ENCODE measurements around the gene FICD. TPM values are rescaled to one million over a fixed set of nuclear protein-coding genes. Genes with fewer than 3 reads are reported as not detected.

The FICD gene
- total RNA-seq, 6 experiments from 2014 or later = 8.5 to 12.1 (median 9.9) TPM

- Mint-ChIP-seq H3K9me3 (no peaks in the 10 kb centered on the region), H3K4me3 (no peak overlapping the region), H3K36me3 (ENCODE audit: low read depth) (peaks cover 46% of the 10 kb centered on the region), H3K27me3 (ENCODE audit: insufficient read depth) (peaks cover 7% of the 10 kb centered on the region), H3K27ac (0 out of 2 replicates have a peak overlapping the region, but pooled peaks have one; percentile 12), H3K4me1 (ENCODE audit: low read depth) (peaks cover 25% of the 10 kb centered on the region)
- TF ChIP-seq, protein P1, sequence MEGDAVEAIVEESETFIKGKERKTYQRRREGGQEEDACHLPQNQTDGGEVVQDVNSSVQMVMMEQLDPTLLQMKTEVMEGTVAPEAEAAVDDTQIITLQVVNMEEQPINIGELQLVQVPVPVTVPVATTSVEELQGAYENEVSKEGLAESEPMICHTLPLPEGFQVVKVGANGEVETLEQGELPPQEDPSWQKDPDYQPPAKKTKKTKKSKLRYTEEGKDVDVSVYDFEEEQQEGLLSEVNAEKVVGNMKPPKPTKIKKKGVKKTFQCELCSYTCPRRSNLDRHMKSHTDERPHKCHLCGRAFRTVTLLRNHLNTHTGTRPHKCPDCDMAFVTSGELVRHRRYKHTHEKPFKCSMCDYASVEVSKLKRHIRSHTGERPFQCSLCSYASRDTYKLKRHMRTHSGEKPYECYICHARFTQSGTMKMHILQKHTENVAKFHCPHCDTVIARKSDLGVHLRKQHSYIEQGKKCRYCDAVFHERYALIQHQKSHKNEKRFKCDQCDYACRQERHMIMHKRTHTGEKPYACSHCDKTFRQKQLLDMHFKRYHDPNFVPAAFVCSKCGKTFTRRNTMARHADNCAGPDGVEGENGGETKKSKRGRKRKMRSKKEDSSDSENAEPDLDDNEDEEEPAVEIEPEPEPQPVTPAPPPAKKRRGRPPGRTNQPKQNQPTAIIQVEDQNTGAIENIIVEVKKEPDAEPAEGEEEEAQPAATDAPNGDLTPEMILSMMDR (IDR thresholded peaks at IDR 0.05) = no peak
- DNase-seq = no peak
These were observed 15.1 kb downstream of the FICD start for GRCh38 chr12:108530161-108530560.

DNA sequence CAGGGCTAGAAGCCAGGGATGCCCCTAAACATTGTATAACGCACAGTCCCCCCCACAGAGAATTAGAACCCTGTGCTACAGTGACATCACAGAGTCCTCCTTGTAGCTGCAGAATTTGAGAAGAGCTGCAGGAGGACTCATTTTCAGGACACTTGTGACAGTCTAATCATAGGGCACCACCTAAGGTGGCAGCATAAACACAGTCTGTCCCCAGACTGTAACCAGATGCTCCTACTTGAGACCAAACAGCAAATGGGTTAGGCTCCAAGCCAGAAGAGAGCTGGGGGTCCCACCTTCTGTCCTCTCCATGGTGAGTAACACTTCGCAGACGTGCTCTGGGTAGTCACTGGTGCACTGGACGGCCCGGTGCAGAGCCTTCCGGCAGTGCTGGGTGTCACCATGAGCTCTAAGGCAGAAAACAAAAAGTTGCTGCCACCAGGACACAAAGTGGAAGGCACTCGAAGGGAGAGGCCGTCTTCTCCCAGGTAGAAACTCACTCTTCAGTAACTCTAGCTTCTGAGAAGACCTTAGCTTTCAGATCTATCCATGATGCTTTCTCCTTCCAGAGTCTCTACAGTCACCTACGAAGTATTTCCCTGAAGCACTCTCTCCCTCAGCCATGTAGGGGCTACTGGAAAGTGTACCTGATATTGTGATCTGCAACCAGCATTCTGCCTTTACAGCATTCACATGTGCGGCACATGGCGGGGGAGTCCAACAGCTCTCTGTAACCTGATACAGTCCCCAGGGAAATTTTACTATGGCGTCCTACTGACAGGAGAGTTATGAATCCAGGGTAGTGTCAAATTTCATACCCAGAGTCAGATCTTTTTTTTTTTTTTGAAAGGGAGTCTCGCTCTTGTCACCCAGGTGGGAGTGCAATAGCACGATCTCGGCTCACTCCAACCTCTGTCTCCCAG lies 17.1 kb downstream of the FICD start:
- Mint-ChIP-seq H3K9me3 (no peaks in the 10 kb centered on the region), H3K4me1 (ENCODE audit: low read depth) (peaks cover 5% of the 10 kb centered on the region), H3K4me3 (no peak overlapping the region), H3K27ac (no peak overlapping the region), H3K27me3 (ENCODE audit: insufficient read depth) (peaks cover 5% of the 10 kb centered on the region; the same call in 1 of the 2 replicates), H3K36me3 (ENCODE audit: low read depth) (peaks cover 43% of the 10 kb centered on the region)
- DNase-seq = no peak
- TF ChIP-seq, protein P1 (IDR thresholded peaks at IDR 0.05) = no peak

- Mint-ChIP-seq H3K36me3 (ENCODE audit: low read depth) (peaks cover 27% of the 10 kb centered on the region), H3K4me1 (ENCODE audit: low read depth) (peaks cover 33% of the 10 kb centered on the region), H3K27me3 (ENCODE audit: insufficient read depth) (no peaks in the 10 kb centered on the region), H3K9me3 (no peaks in the 10 kb centered on the region), H3K4me3 (no peak overlapping the region), H3K27ac (no peak overlapping the region)
- TF ChIP-seq, protein P1 (IDR thresholded peaks at IDR 0.05) = no peak
- no peak for DNase-seq
These were observed 23.1 kb downstream of the FICD start for GRCh38 chr12:108538146-108538545.

DNA sequence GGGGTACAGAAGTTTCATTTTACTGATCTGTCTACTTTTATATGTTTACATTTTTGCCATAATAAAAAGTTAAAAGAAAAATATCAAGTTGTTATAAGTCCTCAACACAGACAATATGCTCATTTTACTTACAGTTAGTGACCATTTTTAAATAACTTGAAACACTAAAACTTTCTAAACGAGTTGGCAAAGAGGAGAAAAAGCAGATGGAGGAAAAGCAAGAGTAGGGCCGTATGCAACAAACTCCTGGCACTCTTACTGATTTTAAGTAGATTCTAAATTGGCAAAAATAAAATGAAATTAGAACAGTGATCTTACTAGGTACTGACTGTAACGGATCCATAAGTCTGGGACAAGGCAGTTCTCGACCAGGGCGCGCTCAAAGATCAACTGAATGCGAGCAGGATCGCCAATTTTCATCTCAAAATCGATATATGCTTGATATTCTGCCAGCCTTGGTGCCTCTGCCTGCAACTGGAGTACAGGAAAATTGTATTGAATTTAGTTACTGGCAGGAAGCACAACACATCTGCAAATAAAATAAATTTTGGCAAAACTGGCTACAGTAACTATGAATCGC lies 23.6 kb downstream of the FICD start:
- DNase-seq = no peak
- no peak overlapping the region; the same call in 1 of the 2 replicates for H3K27ac Mint-ChIP-seq
- H3K36me3 Mint-ChIP-seq (ENCODE audit: low read depth) = peaks cover 32% of the 10 kb centered on the region
- H3K9me3 Mint-ChIP-seq = no peaks in the 10 kb centered on the region
- H3K4me1 Mint-ChIP-seq (ENCODE audit: low read depth) = peaks cover 39% of the 10 kb centered on the region
- no peak overlapping the region for H3K4me3 Mint-ChIP-seq
- H3K27me3 Mint-ChIP-seq (ENCODE audit: insufficient read depth) = no peaks in the 10 kb centered on the region
- TF ChIP-seq, protein P1 (IDR thresholded peaks at IDR 0.05) = no peak

DNA sequence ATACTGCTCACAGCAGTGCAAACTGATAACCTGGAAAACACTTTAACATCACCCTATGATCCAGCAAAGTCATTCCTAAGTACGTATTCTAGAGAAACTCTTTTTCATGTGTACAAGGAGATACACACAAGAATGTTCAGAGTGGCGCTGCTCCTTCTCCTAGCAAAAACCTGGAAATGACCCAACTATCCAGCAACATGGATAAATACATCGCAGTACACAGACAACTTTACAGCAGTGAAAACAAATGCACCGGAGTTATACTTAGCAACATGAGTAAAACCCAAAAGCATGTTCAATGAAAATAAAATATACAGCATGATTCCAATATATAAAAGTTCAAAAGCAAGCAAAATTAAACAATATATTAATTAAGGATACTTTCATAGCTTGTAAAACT lies 27.2 kb downstream of the FICD start:
- no peak for DNase-seq
- H3K27ac Mint-ChIP-seq = peak overlapping the region; percentile 90
- H3K27me3 Mint-ChIP-seq (ENCODE audit: insufficient read depth) = no peaks in the 10 kb centered on the region
- H3K9me3 Mint-ChIP-seq = no peaks in the 10 kb centered on the region
- H3K4me3 Mint-ChIP-seq = no peak overlapping the region
- H3K4me1 Mint-ChIP-seq (ENCODE audit: low read depth) = peaks cover 45% of the 10 kb centered on the region
- peaks cover 38% of the 10 kb centered on the region for H3K36me3 Mint-ChIP-seq (ENCODE audit: low read depth)
- TF ChIP-seq, protein P1 (IDR thresholded peaks at IDR 0.05) = no peak

All from HFFc6 (cell line).